Natural killer cell (primary cell): ENCODE data around the gene DBN1. TPM values are rescaled to one million over a fixed set of nuclear protein-coding genes. Genes with fewer than 3 reads are reported as not detected.

Experiments
- ATAC-seq, 3 donors: fragments of 150-1000 bp in 2 of 3; fragments of 200-7000 bp in 1 of 3; cut with Tn5 transposase; 1 replicate in 1 of 3; 2 replicates in 2 of 3; pipeline ENCODE4 v1.10.0; 2021; ENCODE audit warnings: mild to moderate bottlenecking in 2 of 3, moderate library complexity in 2 of 3
- DNase-seq, 2 donors: peaks; one replicate each; pipeline versions ENCODE4 v3.0.0 to v3.0.0-alpha.2; 2013 to 2021; ENCODE audit warnings: mixed read lengths in 1 of 2
- H3K27ac ChIP-seq: one replicate; pipeline ENCODE4 v1.5.1; 2013; ENCODE audit warnings: mild to moderate bottlenecking, low read length
- H3K27me3 ChIP-seq: one replicate; pipeline ENCODE4 v1.6.1; 2013; ENCODE audit warnings: low read length; ENCODE audit not compliant: control insufficient read depth, insufficient read depth
- H3K36me3 ChIP-seq: one replicate; pipeline ENCODE4 v1.6.1; 2013; ENCODE audit warnings: low read length; ENCODE audit not compliant: control insufficient read depth, insufficient read depth
- H3K4me1 ChIP-seq: one replicate; pipeline ENCODE4 v1.6.1; 2013; ENCODE audit warnings: low read length; ENCODE audit not compliant: control insufficient read depth, insufficient read depth
- H3K4me3 ChIP-seq: one replicate; pipeline ENCODE4 v1.5.1; 2013; ENCODE audit warnings: low read length
- H3K9me3 ChIP-seq: one replicate; pipeline ENCODE4 v1.6.1; 2013; ENCODE audit warnings: low read length; ENCODE audit not compliant: control insufficient read depth, insufficient read depth
- H3K27ac Mint-ChIP-seq, 2 donors: one replicate each; pipeline ENCODE4 v1.8.0; 2022; ENCODE audit warnings: mild to moderate bottlenecking in 2 of 2, mixed read lengths in 2 of 2, moderate library complexity in 1 of 2
- H3K27me3 Mint-ChIP-seq, 2 donors: one replicate each; pipeline ENCODE4 v1.8.0; 2022; ENCODE audit warnings: low read depth in 2 of 2, mixed read lengths in 2 of 2
- H3K36me3 Mint-ChIP-seq: one replicate; pipeline ENCODE4 v1.8.0; 2022; ENCODE audit warnings: mixed read lengths
- H3K4me1 Mint-ChIP-seq, 2 donors: one replicate each; pipeline ENCODE4 v1.8.0; 2022; ENCODE audit warnings: mixed read lengths in 2 of 2
- H3K4me3 Mint-ChIP-seq: one replicate; pipeline ENCODE4 v1.8.0; 2022; ENCODE audit warnings: mild to moderate bottlenecking, moderate library complexity, mixed read lengths
- H3K9me3 Mint-ChIP-seq, 2 donors: one replicate each; pipeline ENCODE4 v1.8.0; 2022; ENCODE audit warnings: mixed read lengths in 2 of 2
- whole genome bisulfite sequencing: methylation state at CpG from one replicate; pipeline ENCODE4 v1.1.7; 2013; ENCODE audit warnings: missing lambda C conversion rate; ENCODE audit not compliant: insufficient coverage; 5-methylcytosine and 5-hydroxymethylcytosine counted together
- intact Hi-C: fragments of 100-400 bp; cut with micrococcal nuclease; formaldehyde crosslinking; loops from one replicate; pipeline ENCODE4 v1.14.2; 2022
- total RNA-seq, 4 donors: library from RNA; stranded (reverse); fragments of 120-200 nt in 1 of 4; gene quantifications; one replicate each; pipeline versions ENCODE4 v1.2.3 to v1.2.4, GENCODE V29; 2013 to 2022
- TF ChIP-seq, protein P1 (sequence below): fragments of 200-600 bp; IDR thresholded peaks from one replicate; pipeline ENCODE4 v1.8.0; 2022; ENCODE audit warnings: antibody characterized with exemption

DBN1 gene
- total RNA-seq, 3 donors from 2014 or later (not counting 1 experiment from before 2014, with no cell fraction given), result 13.7 to 25.2 (median 15.0) TPM

DNA sequence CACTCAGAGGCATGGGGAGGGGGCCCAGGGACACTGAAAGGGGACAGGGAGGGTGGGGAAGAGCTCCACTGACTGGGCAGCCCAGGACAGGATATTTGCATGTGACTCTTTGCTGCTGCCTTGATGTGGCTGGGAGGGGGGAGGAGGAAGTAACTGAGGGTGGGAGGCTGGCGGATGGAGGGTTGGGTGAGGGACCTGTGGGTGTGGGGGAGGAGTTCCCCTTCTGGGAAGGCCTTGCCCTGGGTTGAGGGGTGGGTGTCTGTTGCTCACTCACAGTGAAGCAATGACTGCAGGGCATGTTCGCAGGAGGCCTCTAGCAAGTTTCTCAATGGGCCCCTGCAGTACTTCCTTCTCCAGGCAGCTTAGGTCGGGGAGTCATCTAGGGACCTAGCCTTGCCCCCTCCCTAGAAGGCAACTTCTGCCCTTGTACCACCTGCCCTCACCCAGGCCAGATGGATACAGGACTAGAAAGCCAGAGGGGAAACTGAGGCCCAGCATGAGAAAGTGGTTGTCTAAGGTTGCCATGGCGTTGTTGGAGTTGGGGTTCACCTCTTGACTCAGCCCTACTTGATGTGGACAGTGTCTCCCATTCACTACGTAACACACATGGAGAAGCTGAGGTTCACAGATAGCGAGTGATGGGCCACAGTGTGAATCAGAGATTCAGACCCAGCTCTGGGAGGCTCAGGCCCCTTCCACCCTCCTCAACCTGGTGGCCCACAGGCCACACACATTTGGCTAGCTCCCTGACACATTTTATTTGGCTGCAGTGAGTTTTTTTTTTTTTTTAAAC lies 44.0 kb downstream of the DBN1 start:
- H3K4me1 Mint-ChIP-seq, result peaks cover 68 to 87% of the 10 kb centered on the region in 2 donors
- TF ChIP-seq, protein P1, sequence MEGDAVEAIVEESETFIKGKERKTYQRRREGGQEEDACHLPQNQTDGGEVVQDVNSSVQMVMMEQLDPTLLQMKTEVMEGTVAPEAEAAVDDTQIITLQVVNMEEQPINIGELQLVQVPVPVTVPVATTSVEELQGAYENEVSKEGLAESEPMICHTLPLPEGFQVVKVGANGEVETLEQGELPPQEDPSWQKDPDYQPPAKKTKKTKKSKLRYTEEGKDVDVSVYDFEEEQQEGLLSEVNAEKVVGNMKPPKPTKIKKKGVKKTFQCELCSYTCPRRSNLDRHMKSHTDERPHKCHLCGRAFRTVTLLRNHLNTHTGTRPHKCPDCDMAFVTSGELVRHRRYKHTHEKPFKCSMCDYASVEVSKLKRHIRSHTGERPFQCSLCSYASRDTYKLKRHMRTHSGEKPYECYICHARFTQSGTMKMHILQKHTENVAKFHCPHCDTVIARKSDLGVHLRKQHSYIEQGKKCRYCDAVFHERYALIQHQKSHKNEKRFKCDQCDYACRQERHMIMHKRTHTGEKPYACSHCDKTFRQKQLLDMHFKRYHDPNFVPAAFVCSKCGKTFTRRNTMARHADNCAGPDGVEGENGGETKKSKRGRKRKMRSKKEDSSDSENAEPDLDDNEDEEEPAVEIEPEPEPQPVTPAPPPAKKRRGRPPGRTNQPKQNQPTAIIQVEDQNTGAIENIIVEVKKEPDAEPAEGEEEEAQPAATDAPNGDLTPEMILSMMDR, result no peak
- H3K27ac Mint-ChIP-seq, result peak overlapping the region; percentile 94 to 99
- intact Hi-C loops, result loop anchor here (1.0 kb wide), 1 partner anchor 17 kb away; the partner anchor contains the start of gene PRR7
- no peaks in the 10 kb centered on the region for H3K9me3 Mint-ChIP-seq
- Histone ChIP-seq H3K9me3 (no peaks in the 10 kb centered on the region), H3K27me3 (no peaks in the 10 kb centered on the region), H3K4me1 (peaks cover 87% of the 10 kb centered on the region), H3K4me3 (peak overlapping the region; percentile 71), H3K27ac (peak overlapping the region; percentile 93), H3K36me3 (peaks cover 43% of the 10 kb centered on the region)
- ATAC-seq, result peak; percentile 31 to 51 (median 39)
- DNase-seq, result peak; percentile 73 to 92
- H3K4me3 Mint-ChIP-seq, result peak overlapping the region; percentile 90
- no peaks in the 10 kb centered on the region for H3K27me3 Mint-ChIP-seq
- 13% methylated on average over 6 of the region's 6 CpGs for WGBS
- H3K36me3 Mint-ChIP-seq, result no peaks in the 10 kb centered on the region

DNA sequence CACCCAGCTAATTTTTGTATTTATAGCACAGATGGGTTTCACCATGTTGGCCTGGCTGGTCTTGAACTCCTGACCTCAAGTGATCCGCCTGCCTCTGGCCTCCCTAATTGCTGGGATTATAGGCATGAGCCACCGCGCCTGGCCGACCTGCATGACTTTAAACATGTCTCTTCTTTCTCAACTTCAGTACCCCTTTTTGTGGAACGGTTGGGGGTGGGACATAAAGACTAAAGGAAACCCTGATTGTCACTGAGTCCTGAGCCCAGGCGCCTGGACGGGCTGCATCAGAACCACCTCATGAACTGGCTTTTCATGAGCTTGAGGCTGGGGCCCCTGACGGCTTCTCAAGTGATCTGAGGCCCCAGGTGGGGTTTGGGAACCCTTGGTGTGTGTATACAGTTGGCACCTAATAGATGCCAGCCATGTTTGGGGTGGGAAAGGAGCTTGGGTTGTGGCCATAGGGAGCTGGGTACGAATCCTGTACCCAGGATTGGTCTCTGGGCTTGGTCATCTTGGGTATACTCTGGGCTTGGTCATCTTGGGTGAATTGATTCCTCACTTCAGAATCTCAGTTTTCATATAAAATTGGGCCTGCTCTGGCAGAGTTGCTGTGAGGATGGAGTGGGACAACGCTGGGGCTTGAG lies 44.7 kb downstream of the DBN1 start:
- TF ChIP-seq, protein P1, result no peak
- peaks cover 36% of the 10 kb centered on the region for H3K36me3 ChIP-seq
- peak in 1 of 2 donors; percentile 33 for DNase-seq
- H3K27ac ChIP-seq, result peak overlapping the region; percentile 93
- H3K4me3 Mint-ChIP-seq, result peak overlapping the region; percentile 90
- no peaks in the 10 kb centered on the region for H3K27me3 ChIP-seq
- no peak for ATAC-seq
- no peaks in the 10 kb centered on the region for H3K9me3 Mint-ChIP-seq
- peak overlapping the region; percentile 71 for H3K4me3 ChIP-seq
- H3K27me3 Mint-ChIP-seq, result no peaks in the 10 kb centered on the region
- peaks cover 71 to 85% of the 10 kb centered on the region in 2 donors for H3K4me1 Mint-ChIP-seq
- H3K27ac Mint-ChIP-seq, result peak overlapping the region; percentile 94 to 99
- peaks cover 80% of the 10 kb centered on the region for H3K4me1 ChIP-seq
- H3K9me3 ChIP-seq, result no peaks in the 10 kb centered on the region
- intact Hi-C loops, result loop anchor here (1.0 kb wide), 1 partner anchor 18 kb away; the partner anchor contains the start of gene PRR7
- H3K36me3 Mint-ChIP-seq, result no peaks in the 10 kb centered on the region
- 39% methylated on average over 9 of the region's 10 CpGs for WGBS

DNA sequence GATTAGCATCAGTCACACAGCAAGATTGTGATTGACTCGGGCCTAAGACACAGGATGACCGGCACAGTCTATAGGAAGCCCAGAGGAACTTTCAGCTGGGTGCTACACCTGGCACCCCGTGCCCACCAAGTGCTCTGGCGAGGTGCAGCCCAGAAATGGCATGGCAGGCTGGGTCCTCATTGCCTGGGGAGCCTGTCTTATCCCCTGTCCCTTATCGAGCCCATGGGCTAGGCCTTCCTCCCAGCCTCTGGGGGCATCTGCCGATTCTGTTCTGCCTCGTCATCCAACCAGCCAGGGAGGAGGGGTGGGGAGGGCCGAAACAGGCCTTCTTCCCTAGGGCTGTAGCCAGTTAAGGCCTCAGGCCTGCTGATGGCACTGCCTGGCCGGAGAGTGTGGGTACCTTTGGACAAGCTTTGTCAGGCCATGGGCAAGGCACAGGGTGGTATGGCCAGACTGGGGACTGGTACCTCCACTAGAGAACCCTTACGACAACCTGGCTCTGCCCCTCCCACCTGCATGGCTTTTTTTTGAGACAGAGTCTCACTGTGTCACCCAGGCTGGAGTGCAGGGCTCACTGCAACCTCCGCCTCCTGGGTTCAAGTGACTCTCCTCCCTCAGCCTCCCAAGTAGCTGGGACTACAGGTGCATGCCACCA lies 45.4 kb downstream of the DBN1 start:
- Histone ChIP-seq H3K4me3 (peak overlapping the region; percentile 71), H3K9me3 (no peaks in the 10 kb centered on the region), H3K36me3 (peaks cover 29% of the 10 kb centered on the region), H3K27me3 (no peaks in the 10 kb centered on the region), H3K4me1 (peaks cover 73% of the 10 kb centered on the region), H3K27ac (peak overlapping the region; percentile 93)
- TF ChIP-seq, protein P1, result no peak
- intact Hi-C loops, result loop anchor here (2.0 kb wide), 1 partner anchor 77 kb away; the partner anchor contains the start of gene LMAN2
- no peaks in the 10 kb centered on the region for H3K36me3 Mint-ChIP-seq
- no peaks in the 10 kb centered on the region for H3K9me3 Mint-ChIP-seq
- H3K4me1 Mint-ChIP-seq, result peaks cover 71 to 81% of the 10 kb centered on the region in 2 donors
- peak overlapping the region; percentile 94 to 99 for H3K27ac Mint-ChIP-seq
- ATAC-seq (no peak), DNase-seq (peak; percentile 39 to 48)
- 12% methylated on average over 11 of the region's 11 CpGs for WGBS
- peak overlapping the region; percentile 90 for H3K4me3 Mint-ChIP-seq
- no peaks in the 10 kb centered on the region for H3K27me3 Mint-ChIP-seq
